HFFc6 (cell line): Measurements from ENCODE around the gene KCNQ1. TPM values are rescaled to one million over a fixed set of nuclear protein-coding genes. Genes with fewer than 3 reads are reported as not detected.

ENCODE experiments used
- DNase-seq: peaks from one replicate; pipeline ENCODE4 v3.0.0-alpha.2; 2018
- H3K27ac Mint-ChIP-seq: 2 replicates; pipeline ENCODE4 v1.8.0; 2020; ENCODE audit warnings: mild to moderate bottlenecking, mixed read lengths
- H3K27me3 Mint-ChIP-seq: 2 replicates; pipeline ENCODE4 v1.8.0; 2021; ENCODE audit warnings: mild to moderate bottlenecking, moderate library complexity, mixed read lengths; ENCODE audit not compliant: insufficient read depth
- H3K36me3 Mint-ChIP-seq: 2 replicates; pipeline ENCODE4 v1.8.0; 2021; ENCODE audit warnings: low read depth, mixed read lengths
- H3K4me1 Mint-ChIP-seq: 2 replicates; pipeline ENCODE4 v1.8.0; 2020; ENCODE audit warnings: low read depth, mixed read lengths
- H3K4me3 Mint-ChIP-seq: 2 replicates; pipeline ENCODE4 v1.8.0; 2020; ENCODE audit warnings: mild to moderate bottlenecking, moderate library complexity, mixed read lengths
- H3K9me3 Mint-ChIP-seq: 2 replicates; pipeline ENCODE4 v1.8.0; 2020; ENCODE audit warnings: mild to moderate bottlenecking, mixed read lengths
- total RNA-seq, 6 experiments: library from RNA; stranded (reverse); fragmentation: NEBNext Ultra II Directional; extraction: Animal tissue kit (Norgen Biotek cat#: 25700); gene quantifications; 2 replicates in 1 of 6; 3 replicates in 5 of 6; pipeline ENCODE4 v1.2.3, GENCODE V29; 2021
- TF ChIP-seq, protein P1 (sequence below): fragments of 200-600 bp; sonication (generic); IDR thresholded peaks from 2 replicates; pipeline ENCODE4 v1.5.0; 2021; ENCODE audit warnings: antibody characterized with exemption, mild to moderate bottlenecking

The KCNQ1 gene
- total RNA-seq, 6 experiments from 2014 or later: not detected

DNA sequence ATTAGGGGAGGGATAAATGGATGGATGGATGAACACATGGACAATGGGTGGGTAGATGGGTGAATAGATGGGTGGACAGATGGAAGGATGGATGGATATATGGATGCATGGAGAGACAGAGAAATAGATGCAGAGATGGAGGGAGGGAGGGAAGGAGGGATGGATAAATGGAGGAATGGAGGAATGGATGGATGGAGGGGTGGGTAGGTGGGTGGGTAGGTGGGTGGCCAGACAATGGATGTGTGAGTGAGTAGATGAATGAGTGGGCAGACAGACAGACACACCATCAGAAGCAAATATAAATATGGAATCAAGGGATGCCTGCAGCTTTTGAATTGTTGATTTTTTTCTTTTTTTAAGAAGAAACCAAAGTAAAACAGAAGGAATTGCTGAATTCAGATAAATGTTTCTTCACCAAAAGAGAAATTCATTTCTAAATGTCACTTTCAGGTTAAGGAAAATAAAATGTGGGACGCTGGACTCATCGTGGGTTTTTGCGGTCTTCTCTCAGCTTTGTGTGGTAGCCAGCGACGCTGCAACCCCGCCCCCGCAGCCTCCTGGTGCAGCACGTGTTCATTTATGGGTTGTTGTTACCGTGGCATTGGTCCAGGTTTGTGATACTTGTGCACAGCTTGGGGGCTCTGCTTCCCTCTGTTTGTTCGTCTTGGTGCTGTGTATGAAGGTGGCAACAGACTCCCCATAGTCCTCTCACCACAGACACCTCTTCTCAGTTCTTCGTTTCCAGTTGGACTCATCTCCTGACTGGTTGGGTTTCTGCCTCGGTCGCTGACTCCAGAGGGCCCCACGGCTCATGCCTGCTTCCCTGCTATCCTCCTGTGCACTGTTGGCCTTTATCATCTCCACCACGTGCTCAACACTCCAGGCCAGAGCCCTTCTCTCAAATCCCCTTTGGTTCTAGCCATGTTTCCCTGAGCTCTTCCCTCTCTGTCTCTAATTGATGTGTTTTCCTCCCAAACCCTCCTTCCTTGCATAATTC lies 364.3 kb downstream of the KCNQ1 start:
- TF ChIP-seq, protein P1, sequence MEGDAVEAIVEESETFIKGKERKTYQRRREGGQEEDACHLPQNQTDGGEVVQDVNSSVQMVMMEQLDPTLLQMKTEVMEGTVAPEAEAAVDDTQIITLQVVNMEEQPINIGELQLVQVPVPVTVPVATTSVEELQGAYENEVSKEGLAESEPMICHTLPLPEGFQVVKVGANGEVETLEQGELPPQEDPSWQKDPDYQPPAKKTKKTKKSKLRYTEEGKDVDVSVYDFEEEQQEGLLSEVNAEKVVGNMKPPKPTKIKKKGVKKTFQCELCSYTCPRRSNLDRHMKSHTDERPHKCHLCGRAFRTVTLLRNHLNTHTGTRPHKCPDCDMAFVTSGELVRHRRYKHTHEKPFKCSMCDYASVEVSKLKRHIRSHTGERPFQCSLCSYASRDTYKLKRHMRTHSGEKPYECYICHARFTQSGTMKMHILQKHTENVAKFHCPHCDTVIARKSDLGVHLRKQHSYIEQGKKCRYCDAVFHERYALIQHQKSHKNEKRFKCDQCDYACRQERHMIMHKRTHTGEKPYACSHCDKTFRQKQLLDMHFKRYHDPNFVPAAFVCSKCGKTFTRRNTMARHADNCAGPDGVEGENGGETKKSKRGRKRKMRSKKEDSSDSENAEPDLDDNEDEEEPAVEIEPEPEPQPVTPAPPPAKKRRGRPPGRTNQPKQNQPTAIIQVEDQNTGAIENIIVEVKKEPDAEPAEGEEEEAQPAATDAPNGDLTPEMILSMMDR: no peak
- H3K4me1 Mint-ChIP-seq: no peaks in the 10 kb centered on the region
- peaks cover 50% of the 10 kb centered on the region for H3K27me3 Mint-ChIP-seq
- no peak overlapping the region for H3K4me3 Mint-ChIP-seq
- no peak for DNase-seq
- H3K36me3 Mint-ChIP-seq: no peaks in the 10 kb centered on the region
- H3K9me3 Mint-ChIP-seq: no peaks in the 10 kb centered on the region; the same call in 1 of the 2 replicates
- no peak overlapping the region for H3K27ac Mint-ChIP-seq

DNA sequence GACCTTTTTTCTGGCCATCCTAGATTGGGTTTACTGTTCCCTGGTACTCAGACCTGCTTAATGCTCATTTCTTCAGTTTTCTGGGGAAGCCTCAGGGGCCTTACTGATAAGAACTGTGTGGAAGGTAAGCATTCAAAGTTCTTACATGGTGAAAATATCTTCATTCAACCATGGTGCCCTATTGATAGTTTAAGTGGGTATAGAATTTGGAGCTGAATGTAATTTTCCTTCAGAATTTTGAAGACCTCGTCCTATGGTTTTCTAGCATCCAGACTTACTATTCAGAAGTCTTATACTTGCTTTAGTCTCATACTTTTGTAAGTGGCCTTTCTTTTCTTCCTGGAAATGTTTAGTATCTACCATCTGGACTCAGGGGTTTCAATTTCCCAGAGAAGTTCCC lies 365.0 kb downstream of the KCNQ1 start:
- peaks cover 47% of the 10 kb centered on the region for H3K27me3 Mint-ChIP-seq
- H3K9me3 Mint-ChIP-seq: no peaks in the 10 kb centered on the region; the same call in 1 of the 2 replicates
- TF ChIP-seq, protein P1: no peak
- no peak overlapping the region for H3K4me3 Mint-ChIP-seq
- DNase-seq: no peak
- no peaks in the 10 kb centered on the region for H3K36me3 Mint-ChIP-seq
- H3K4me1 Mint-ChIP-seq: no peaks in the 10 kb centered on the region
- H3K27ac Mint-ChIP-seq: no peak overlapping the region

DNA sequence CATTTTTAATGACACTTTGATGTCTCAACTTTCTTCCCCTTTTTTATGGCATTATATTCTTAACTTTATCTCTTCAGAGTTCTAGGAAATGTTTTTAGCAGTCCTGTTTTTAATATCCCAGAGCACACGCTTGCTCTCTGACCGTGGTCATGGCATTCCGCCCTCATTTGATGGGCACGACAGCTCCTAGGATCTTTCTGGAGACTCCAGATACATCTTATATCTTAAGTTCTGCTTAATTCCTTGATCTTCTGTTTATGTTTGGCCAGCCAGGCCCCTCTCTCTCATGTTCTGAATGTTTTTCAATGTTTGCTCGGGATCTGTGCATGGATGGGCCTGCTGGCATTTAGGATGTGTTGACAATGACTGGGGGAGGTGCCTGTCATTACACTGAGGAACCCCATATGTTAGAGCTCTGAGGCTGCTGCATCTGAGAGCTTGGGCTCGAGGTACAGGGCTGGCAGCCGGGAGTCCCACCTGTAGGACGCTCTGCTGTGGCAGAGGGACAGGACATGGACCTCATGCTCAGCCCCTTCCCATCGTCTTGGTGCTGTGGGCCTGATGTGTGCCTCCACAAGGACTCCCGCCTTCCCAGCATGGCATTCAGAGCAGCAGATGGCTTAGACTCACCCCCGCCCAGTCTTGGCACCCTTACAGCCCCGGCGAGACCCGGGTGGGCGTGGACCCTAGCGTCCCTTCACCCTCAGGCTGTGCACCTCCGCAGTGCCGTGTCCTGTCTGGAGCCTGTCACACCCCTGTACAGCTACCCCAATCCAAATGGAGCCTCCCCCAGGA lies 365.8 kb downstream of the KCNQ1 start:
- H3K27me3 Mint-ChIP-seq: peaks cover 40% of the 10 kb centered on the region
- H3K9me3 Mint-ChIP-seq: no peaks in the 10 kb centered on the region; the same call in 1 of the 2 replicates
- no peaks in the 10 kb centered on the region for H3K36me3 Mint-ChIP-seq
- TF ChIP-seq, protein P1: no peak
- DNase-seq: no peak
- H3K27ac Mint-ChIP-seq: no peak overlapping the region
- no peak overlapping the region for H3K4me3 Mint-ChIP-seq
- H3K4me1 Mint-ChIP-seq: no peaks in the 10 kb centered on the region

DNA sequence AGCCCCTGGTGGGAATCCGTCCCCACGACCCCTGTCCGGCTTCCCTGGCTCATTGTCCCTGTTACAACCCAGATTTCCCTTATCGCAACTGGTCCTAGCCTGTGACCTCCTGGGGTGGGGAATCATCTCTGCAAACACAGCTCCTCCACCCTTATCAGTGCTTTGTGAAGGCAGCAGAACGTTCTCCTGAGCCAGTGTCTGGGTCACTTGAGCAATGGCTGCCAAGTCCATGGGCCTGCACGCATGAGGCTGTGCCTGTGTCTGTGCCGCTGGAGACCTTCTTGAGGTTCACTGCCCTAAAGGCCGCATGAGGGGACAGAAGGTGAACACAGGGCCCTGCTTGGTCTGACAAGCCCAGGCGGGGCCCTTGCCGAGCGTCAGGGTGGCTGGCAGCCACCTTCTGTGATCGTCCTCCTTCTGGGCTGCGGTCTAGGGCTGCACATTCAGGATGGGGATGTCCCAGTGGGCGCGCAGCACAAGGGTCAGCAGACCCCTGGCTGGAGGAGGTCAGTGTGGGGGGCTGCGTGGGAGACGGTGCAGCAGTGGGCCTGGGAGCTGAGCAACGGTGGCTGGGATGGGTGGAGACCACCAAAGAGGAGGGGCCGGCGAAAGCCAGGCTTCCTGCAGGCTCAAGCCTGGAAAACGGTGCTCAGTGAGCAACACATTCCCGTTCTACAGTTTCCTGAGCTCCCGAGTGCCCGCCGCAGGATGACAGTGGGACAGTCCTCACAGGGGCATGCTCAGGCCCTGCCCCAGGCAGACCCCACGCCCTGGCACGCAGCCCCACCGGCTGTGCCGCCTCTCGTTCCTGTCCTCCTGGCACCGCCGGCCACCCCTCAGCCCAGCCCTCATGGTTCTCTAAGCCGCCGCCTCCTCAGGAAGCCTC lies 366.6 kb downstream of the KCNQ1 start:
- Mint-ChIP-seq H3K36me3 (peaks cover 5% of the 10 kb centered on the region; the same call in 1 of the 2 replicates), H3K4me1 (no peaks in the 10 kb centered on the region), H3K27me3 (peaks cover 37% of the 10 kb centered on the region), H3K4me3 (no peak overlapping the region), H3K27ac (no peak overlapping the region), H3K9me3 (peaks cover 6% of the 10 kb centered on the region; the same call in 1 of the 2 replicates)
- no peak for DNase-seq
- TF ChIP-seq, protein P1: no peak
